ENCODE measurements around the gene UQCC3.
A peak's percentile ranks its signal among the peaks of the same experiment; 100 is the strongest.

Gene UQCC3

GRCh38 chr11:62705880-62706849 is 34.7 kb downstream of the UQCC3 start:
- peak; percentile 92 for DNase-seq

- DNase-seq = no peak
Observed at GRCh38 chr11:62706850-62707247, 35.4 kb downstream of the UQCC3 start.

- DNase-seq = no peak
Observed at GRCh38 chr11:62707277-62707861, 35.9 kb downstream of the UQCC3 start, which contains the start of the genes BSCL2 and GNG3. BSCL2 (minus strand) TSS chr11:62707424; CDS start chr11:62707195, 229 bp downstream. GNG3 (plus strand) TSS chr11:62707676; CDS start chr11:62708296, 620 bp downstream.

DNA sequence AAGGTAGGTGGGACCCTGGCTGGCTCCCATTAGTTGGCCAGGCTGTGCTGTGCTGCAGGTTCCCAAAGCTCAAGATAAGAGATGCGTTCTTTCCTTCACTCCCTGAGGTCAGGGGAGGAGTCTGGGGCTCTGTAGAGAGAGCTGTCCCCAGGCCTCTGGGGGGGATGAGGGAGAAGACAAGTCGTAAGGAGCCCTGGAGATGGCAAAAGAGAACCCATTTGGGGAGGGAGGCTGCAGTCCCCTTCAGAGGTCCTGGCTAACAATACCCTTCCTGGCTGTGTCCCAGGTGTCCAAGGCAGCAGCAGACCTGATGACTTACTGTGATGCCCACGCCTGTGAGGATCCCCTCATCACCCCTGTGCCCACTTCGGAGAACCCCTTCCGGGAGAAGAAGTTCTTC is 36.9 kb downstream of the UQCC3 start:
- no peak for DNase-seq

DNA sequence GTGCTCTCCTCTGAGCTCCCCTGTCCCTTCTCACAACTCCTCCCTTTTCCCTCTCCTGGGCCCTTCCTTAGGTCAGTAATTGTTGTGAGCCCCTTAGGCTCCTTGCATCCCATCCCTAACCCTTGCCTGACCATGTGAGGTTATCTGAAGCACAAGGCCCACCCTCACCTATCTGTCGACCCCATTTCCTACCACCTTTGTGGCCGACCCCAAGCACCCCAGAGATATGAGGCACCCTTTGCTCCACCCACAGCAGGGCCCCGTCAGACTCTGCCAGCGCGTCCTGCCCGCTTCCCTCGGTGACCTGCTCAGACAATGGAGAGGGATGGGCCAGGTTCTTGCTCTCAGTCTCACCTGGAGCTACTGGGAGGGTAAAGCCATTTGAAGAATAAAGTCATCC is 37.3 kb downstream of the UQCC3 start:
- no peak for DNase-seq

DNA sequence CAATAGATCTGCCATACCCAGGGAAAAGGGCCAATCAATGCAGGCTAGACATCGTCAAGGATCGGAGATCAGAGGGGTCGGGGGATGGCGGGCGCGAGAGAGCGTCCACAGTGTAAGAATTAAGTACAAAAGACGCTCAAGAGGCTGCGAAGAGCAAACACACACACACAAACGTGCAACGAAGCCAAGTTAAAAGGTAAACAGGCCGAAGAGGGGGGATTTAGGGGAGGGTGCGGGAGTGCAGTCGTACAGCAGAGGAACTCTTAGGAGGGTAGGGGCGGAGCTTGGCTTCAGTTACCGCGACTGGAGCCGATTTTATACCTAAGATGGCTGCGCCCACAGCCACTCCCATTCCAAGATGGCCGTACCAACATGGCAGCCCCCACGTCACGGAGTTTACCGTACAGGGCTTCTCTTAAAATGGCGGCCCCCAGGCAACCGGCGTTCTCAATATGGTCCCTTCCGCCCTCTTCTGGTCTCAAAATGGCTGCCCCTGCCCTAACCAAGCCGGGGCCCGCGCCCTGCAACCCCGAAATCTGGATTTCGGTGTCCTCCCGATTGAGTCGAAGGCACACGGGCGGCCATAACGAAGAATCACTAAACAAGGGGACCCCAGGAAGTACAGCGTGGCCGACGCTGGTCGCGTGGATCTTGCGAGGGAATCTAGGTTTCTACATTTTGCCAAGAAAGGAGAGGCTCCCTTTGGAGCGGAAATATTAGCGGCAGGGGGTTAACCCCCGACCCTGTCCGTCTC is 38.0 kb downstream of the UQCC3 start:
- DNase-seq = peak; percentile 96

DNA sequence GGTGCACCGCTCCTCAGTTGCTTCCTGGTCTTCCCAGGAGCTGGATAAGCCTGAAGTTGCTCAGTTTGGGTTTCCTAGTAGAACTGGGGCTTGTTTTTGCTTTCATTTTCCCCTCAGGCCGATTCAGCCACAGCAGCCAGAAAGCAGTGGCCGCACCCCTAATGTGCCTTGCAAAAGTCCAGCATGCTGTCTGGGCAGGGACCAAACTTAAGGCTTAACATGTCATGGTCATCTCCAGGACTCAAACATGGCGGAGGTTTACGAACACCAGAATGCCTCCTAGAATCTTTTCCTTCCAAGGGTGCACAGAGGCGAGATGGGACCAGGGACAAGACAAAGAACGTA is 38.5 kb downstream of the UQCC3 start:
- no peak for DNase-seq

GRCh38 chr11:62712276-62712812 is 40.9 kb downstream of the UQCC3 start:
- no peak for DNase-seq

DNA sequence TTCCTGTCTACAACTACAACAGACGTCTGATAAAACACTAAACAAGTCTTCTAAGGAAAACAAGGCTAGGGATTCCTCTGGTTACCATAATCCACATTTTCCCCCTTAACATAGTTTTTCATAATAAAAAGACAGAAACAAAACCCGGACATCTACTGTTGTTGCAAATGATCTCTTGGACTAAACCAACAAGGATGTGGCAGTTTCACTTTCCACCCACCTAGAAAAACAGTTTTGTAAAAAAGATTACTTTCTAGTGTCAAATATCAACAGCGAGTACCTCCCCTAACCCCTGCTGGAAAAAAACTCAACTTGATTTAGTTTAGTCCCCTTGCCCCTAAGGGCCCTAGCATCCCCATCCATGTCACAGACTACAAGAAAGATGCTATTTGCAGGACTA is 41.4 kb downstream of the UQCC3 start:
- no peak for DNase-seq

DNA sequence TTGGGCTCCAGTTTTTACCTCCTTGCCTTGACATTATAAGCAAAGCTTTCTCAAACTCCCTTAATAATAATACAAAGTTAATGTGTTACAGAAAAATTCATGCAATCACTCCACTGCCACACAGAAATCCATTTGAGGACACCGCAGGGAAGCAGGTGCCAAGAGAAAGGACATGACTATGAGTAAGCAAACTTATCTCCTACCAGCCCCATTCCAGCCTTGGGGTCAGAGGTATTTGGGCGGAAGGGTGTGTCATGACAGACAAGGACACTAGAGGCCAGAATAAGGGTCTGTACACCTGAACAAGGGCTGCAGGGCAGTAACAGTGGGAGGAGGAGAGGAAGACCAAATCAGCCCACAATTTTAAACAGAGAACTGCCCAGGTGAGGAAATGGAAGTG is 41.9 kb downstream of the UQCC3 start:
- no peak for DNase-seq

DNA sequence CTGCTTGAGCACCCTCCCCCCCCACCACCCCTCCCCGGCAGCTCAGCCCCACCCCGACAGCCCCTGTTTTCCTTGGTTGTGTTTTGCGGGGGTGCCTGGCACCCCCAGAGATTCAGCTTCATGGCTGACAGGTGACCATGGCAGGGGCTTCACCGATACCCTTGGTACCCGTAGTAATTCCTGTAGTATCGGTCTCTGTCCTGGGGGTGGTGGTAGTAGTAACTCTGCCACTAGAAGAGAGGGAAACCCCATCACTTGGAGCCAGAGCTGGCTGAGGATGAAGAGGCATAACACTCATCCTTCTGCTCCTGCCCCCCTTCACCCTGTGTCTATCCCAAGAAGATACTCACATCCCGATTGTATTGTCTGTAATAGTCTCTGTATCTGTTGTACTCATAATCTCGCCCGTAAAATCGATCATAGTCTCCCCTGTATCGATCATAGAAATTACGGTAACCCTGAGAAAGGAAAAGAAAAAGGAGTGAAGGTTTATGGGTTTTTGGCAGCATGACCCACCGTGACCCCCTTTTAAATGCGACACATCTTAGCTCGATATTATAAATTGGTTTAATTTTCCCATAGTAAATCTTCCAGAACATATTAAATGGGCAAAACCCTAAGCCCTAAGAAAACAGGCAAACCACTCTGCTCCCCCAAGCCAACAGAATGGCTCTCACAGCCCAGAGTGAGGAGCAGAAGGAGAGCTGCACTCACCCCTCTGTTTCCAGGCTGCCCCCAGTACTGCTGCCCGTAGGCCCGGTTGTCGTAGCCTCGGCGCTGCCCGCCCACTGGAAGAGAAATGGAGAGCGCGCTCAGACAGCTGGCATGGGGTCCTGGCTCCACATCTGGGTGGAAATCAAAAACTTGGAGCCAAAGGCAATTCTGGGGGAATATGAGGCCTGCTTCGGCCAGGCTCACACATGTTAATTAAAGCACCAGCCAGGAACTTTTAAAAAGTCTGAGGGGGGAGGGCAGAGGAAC is 44.0 kb downstream of the UQCC3 start:
- no peak for DNase-seq

GRCh38 chr11:62716206-62716605 is 44.7 kb downstream of the UQCC3 start:
- no peak for DNase-seq

DNA sequence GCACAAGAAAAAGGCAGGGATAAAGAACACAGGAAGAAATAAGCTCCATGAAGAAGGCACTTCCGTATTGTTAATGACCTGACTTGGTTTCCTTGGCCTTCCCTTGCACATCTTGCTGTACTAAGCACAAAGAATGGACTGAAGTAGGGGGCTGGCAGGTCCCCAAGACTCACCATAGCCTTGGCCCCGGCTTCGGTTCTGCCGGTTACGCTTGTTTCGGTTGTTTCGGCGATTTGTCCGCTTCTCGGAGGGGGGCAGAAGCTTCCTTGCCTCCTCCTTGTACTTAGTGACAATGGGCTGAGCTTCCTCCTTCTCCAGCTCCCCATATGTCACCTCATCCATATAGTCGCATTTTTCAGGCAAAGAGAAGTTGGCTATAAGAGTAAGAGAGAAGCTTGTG is 45.3 kb downstream of the UQCC3 start:
- no peak for DNase-seq

DNA sequence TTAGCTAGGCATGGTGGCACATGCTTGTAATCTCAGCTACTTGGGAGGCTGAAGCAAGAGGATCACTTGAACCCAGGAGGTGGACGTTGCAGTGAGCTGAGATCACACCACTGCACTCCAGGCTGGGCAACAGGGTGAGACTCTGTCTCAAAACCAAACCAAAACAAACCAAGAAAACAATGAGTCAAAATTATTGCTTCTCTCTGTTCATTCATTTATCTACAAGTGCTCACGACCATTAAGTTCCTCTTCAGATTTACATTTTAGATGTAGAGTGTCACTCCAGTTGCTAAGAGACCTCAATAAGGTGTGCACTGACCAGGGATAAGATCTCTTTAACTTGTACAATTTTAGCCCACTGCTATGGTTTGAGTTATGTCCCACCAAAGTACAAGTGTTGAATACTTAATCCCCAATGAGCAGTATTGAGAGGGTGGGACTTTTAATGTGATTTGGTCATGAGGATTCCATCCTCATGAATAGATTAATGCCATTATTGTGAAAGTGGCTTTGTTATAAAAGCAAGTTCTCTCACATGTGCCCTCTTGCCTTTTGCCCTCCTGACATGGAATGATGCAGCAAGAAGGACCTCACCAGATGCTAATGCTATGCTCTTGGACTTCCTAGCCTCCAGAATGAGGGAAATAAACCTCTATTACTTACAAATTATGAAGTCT is 48.0 kb downstream of the UQCC3 start:
- no peak for DNase-seq

DNA sequence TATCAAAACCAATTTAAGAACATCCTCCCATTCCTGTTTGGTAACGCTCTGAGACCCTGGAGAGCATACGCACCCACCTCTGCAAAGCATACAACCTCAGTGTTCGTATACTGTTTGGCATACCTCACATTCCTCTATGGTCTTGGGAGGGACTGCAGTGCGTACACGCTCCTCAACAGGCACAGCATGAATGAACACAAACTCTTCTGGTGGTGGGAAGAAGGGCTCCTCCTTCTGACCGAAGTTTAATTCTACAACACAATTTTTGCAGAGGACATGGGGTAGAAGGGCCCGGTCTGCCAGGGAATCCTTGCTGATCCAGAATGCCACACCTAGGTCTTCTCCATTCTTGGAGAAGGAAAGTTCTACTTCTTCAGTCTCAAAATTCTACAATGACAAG is 50.5 kb downstream of the UQCC3 start:
- no peak for DNase-seq

Measured in NCI-H226 (cell line).